H1 (cell line): Measurements from ENCODE around the gene CD226. TPM values are rescaled to one million over a fixed set of nuclear protein-coding genes. Genes with fewer than 3 reads are reported as not detected.

Experiments used
- CTCF ChIA-PET: fragments of 300-600 bp; sonication (Branson Sonifier 250); formaldehyde crosslinking; loops from one replicate; lab custom pipeline; 2021; ENCODE audit not compliant: partially characterized antibody; lab: Charles Lee
- POLR2A ChIA-PET: fragments of 300-600 bp; sonication (Branson Sonifier 250); formaldehyde crosslinking; loops from one replicate; lab custom pipeline; 2021; ENCODE audit warnings: inconsistent platforms; ENCODE audit not compliant: partially characterized antibody; lab: Charles Lee
- DNase-seq, 2 experiments: peaks; one replicate each; pipeline versions ENCODE4 v3.0.0 to v3.0.0-alpha.2; 2010 to 2022; ENCODE audit warnings: low spot score in 2 of 2, low read depth in 1 of 2, mixed read lengths in 1 of 2
- FAIRE-seq: peaks from 2 replicates; lab custom pipeline; 2011; peaks lifted over from hg19 to GRCh38; lab: Jason Lieb, UNC
- H2AFZ ChIP-seq: 2 replicates; pipeline ENCODE4 v1.8.1; 2012; ENCODE audit warnings: low read length, inconsistent platforms
- H2AK5ac ChIP-seq: 2 replicates; pipeline ENCODE4 v1.6.1; 2013; ENCODE audit warnings: low read depth, low read length
- H2BK120ac ChIP-seq: replicated peaks from 2 replicates; pipeline ENCODE3; 2013; ENCODE audit warnings: low read depth, low read length, inconsistent platforms
- H2BK12ac ChIP-seq: 2 replicates; pipeline ENCODE4 v1.6.1; 2013; ENCODE audit warnings: low read depth, low read length
- H2BK15ac ChIP-seq: 2 replicates; pipeline ENCODE4 v1.6.1; 2013; ENCODE audit warnings: low read length
- H2BK20ac ChIP-seq: 2 replicates; pipeline ENCODE4 v1.6.1; 2013; ENCODE audit warnings: low read length
- H2BK5ac ChIP-seq: 2 replicates; pipeline ENCODE4 v1.6.1; 2013; ENCODE audit warnings: low read depth, low read length
- H3K14ac ChIP-seq: 2 replicates; pipeline ENCODE4 v1.6.1; 2013; ENCODE audit warnings: inconsistent platforms; ENCODE audit not compliant: insufficient read length
- H3K18ac ChIP-seq: 2 replicates; pipeline ENCODE4 v1.6.1; 2013; ENCODE audit warnings: low read length; ENCODE audit errors: extremely low read depth
- H3K23ac ChIP-seq: 2 replicates; pipeline ENCODE4 v1.6.1; 2013; ENCODE audit warnings: inconsistent platforms; ENCODE audit not compliant: insufficient read length
- H3K23me2 ChIP-seq: 2 replicates; pipeline ENCODE4 v1.6.1; 2013; ENCODE audit warnings: low read depth, low read length
- H3K27ac ChIP-seq: 2 replicates; pipeline ENCODE4 v1.6.1; 2011; ENCODE audit warnings: low read depth, low read length, inconsistent platforms
- H3K27me3 ChIP-seq, 4 experiments: replicated peaks in 1 of 4; 1 replicate in 1 of 4; 2 replicates in 3 of 4; pipeline versions ENCODE4 v1.6.1 to v1.8.1; 2011 to 2013; ENCODE audit warnings: low read length in 3 of 4, mild to moderate bottlenecking in 3 of 4, inconsistent platforms in 2 of 4, mixed read lengths in 2 of 4, moderate library complexity in 1 of 4; ENCODE audit not compliant: control insufficient read depth in 3 of 4, insufficient read depth in 3 of 4; ENCODE audit errors: extremely low read depth in 1 of 4
- H3K36me3 ChIP-seq, 4 experiments: 2 replicates each; pipeline versions ENCODE4 v1.6.1 to v1.8.1; 2011 to 2013; ENCODE audit warnings: mild to moderate bottlenecking in 4 of 4, low read length in 3 of 4, moderate library complexity in 2 of 4, control low read depth in 1 of 4, inconsistent platforms in 1 of 4; ENCODE audit not compliant: insufficient read depth in 4 of 4, control insufficient read depth in 2 of 4
- H3K4ac ChIP-seq: replicated peaks from 2 replicates; pipeline ENCODE3; 2013; ENCODE audit warnings: low read length, low read depth, mixed read lengths, inconsistent platforms; ENCODE audit not compliant: insufficient read length
- H3K4me1 ChIP-seq, 4 experiments: replicated peaks in 1 of 4; 1 replicate in 1 of 4; 2 replicates in 3 of 4; pipeline versions ENCODE4 v1.6.1 to v1.8.1; 2011 to 2013; ENCODE audit warnings: low read length in 3 of 4, inconsistent platforms in 2 of 4, mixed read lengths in 1 of 4; ENCODE audit not compliant: insufficient read depth in 4 of 4, control insufficient read depth in 3 of 4
- H3K4me2 ChIP-seq, 2 experiments: 2 replicates each; pipeline versions ENCODE4 v1.6.1 to v1.8.1; 2011 to 2013; ENCODE audit warnings: low read depth in 2 of 2, low read length in 2 of 2, control low read depth in 1 of 2, inconsistent platforms in 1 of 2, mild to moderate bottlenecking in 1 of 2; ENCODE audit not compliant: insufficient read depth in 1 of 2
- H3K4me3 ChIP-seq, 4 experiments: fragments of 200-600, 300-600 bp in 1 of 4; sonication (generic), shearing (Covaris generic), sonication (Bioruptor Twin) in 1 of 4; 2 replicates each; pipeline versions ENCODE4 v1.5.1 to v1.8.1; 2011 to 2016; ENCODE audit warnings: low read length in 4 of 4, low read depth in 3 of 4, control low read depth in 2 of 4, inconsistent platforms in 2 of 4, mild to moderate bottlenecking in 2 of 4, mixed read lengths in 1 of 4, moderate library complexity in 1 of 4; ENCODE audit not compliant: insufficient read depth in 2 of 4; ENCODE audit errors: extremely low read depth in 1 of 4
- H3K56ac ChIP-seq: replicated peaks from 2 replicates; pipeline ENCODE3; 2013; ENCODE audit warnings: low read depth, mild to moderate bottlenecking, mixed read lengths, low read length, inconsistent platforms; ENCODE audit not compliant: insufficient read length
- H3K79me1 ChIP-seq: 2 replicates; pipeline ENCODE4 v1.6.1; 2013; ENCODE audit warnings: low read depth, low read length, control low read depth
- H3K79me2 ChIP-seq, 2 experiments: 2 replicates each; pipeline versions ENCODE4 v1.6.1 to v1.8.1; 2012 to 2013; ENCODE audit warnings: low read length in 2 of 2, mild to moderate bottlenecking in 2 of 2, inconsistent platforms in 1 of 2; ENCODE audit not compliant: insufficient read depth in 2 of 2, control insufficient read depth in 1 of 2
- H3K9ac ChIP-seq, 4 experiments: replicated peaks in 1 of 4; 1 replicate in 1 of 4; 2 replicates in 3 of 4; pipeline versions ENCODE4 v1.6.1 to v1.8.1; 2011 to 2013; ENCODE audit warnings: low read depth in 3 of 4, low read length in 3 of 4, control low read depth in 2 of 4, mild to moderate bottlenecking in 2 of 4, moderate library complexity in 2 of 4, inconsistent platforms in 1 of 4; ENCODE audit errors: extremely low read depth in 1 of 4
- H3K9me3 ChIP-seq, 2 experiments: 2 replicates each; pipeline versions ENCODE4 v1.6.1 to v1.8.1; 2012 to 2013; ENCODE audit warnings: mild to moderate bottlenecking in 2 of 2, moderate library complexity in 2 of 2, control low read depth in 1 of 2, inconsistent platforms in 1 of 2, low read depth in 1 of 2, low read length in 1 of 2, mixed read lengths in 1 of 2; ENCODE audit not compliant: insufficient read depth in 2 of 2
- H4K20me1 ChIP-seq, 2 experiments: replicated peaks in 1 of 2; 2 replicates each; pipeline versions ENCODE3 to v1.8.1; 2011 to 2013; ENCODE audit warnings: inconsistent platforms in 2 of 2, low read length in 2 of 2, mild to moderate bottlenecking in 1 of 2; ENCODE audit not compliant: insufficient read depth in 2 of 2, control insufficient read depth in 1 of 2
- H4K5ac ChIP-seq: 2 replicates; pipeline ENCODE4 v1.6.1; 2013; ENCODE audit warnings: low read length, low read depth, mixed read lengths, inconsistent platforms; ENCODE audit not compliant: insufficient read length
- H4K8ac ChIP-seq: 2 replicates; pipeline ENCODE4 v1.8.0; 2013; ENCODE audit warnings: mild to moderate bottlenecking, moderate library complexity, low read length, inconsistent platforms; ENCODE audit not compliant: insufficient read depth; ENCODE audit errors: extremely low read depth
- H4K91ac ChIP-seq: replicated peaks from 2 replicates; pipeline ENCODE3; 2013; ENCODE audit warnings: low read length, mixed read lengths, inconsistent platforms; ENCODE audit not compliant: insufficient read length
- BCL11A ChIP-seq, 2 experiments: IDR thresholded peaks; one replicate each; pipeline ENCODE4 v1.6.1; 2011; ENCODE audit warnings: low read depth in 2 of 2, low read length in 2 of 2, mild to moderate bottlenecking in 2 of 2
- CBX5 ChIP-seq: fragments of 300-800, 300-1000 bp; sonication (generic); IDR thresholded peaks from 2 replicates; pipeline ENCODE4 v1.7.1; 2016; ENCODE audit warnings: antibody characterized with exemption, low read length, low read depth
- PHF8 ChIP-seq: fragments of 200-600 bp; sonication (generic); conservative IDR thresholded peaks from 2 replicates; pipeline ENCODE4 v1.7.1; 2012; ENCODE audit warnings: low read depth, mild to moderate bottlenecking, inconsistent platforms, low read length, moderate library complexity
- WGBS, 2 experiments: shearing (Covaris generic) in 1 of 2; methylation state at CpG; one replicate each; pipeline versions ENCODE4 v1.1.6 to v1.1.7; 2013 to 2015; ENCODE audit warnings: low lambda C conversion rate in 2 of 2, mixed read lengths in 2 of 2, inconsistent platforms in 1 of 2, low coverage in 1 of 2, missing lambda C conversion rate in 1 of 2; ENCODE audit not compliant: insufficient replicate concordance in 2 of 2, insufficient coverage in 1 of 2, insufficient read length in 1 of 2; ENCODE audit errors: extremely low coverage in 1 of 2, missing lambda C conversion rate in 1 of 2; 5-methylcytosine and 5-hydroxymethylcytosine counted together
- polyA plus RNA-seq, 7 experiments: library from polyadenylated mRNA; depleted of rRNA in 3 of 7; stranded (reverse) in 5 of 7; unstranded in 2 of 7; fragments of >200 nt in 5 of 7; fragments of 200-250 nt in 2 of 7; gene quantifications; 1 replicate in 5 of 7; 2 replicates in 1 of 7; 4 replicates in 1 of 7; pipeline versions ENCODE4 v1.2.1 to v1.2.3, GENCODE V29; 2011 to 2013; ENCODE audit warnings: missing spikeins in 2 of 7, mixed read lengths in 2 of 7
- total RNA-seq: library from RNA; stranded (reverse); fragmentation: NEBNext Ultra II Directional; extraction: Animal tissue kit (Norgen Biotek cat#: 25700); gene quantifications from 2 replicates; pipeline ENCODE4 v1.2.1, GENCODE V29; 2021
- TF ChIP-seq, protein P1 (sequence below), 3 experiments: IDR thresholded peaks; 1 replicate in 2 of 3; 2 replicates in 1 of 3; pipeline versions ENCODE4 v1.5.1 to v1.6.1; 2011; ENCODE audit warnings: low read length in 3 of 3, mild to moderate bottlenecking in 3 of 3, inconsistent platforms in 2 of 3, low read depth in 1 of 3, moderate library complexity in 1 of 3; ENCODE audit not compliant: insufficient read depth in 1 of 3; ENCODE audit errors: control extremely low read depth in 1 of 3
- TF ChIP-seq, protein P2 (sequence below): IDR thresholded peaks from 2 replicates; pipeline ENCODE4 v1.6.1; 2011; ENCODE audit warnings: low read depth, mild to moderate bottlenecking, low read length; ENCODE audit not compliant: insufficient read depth

Gene CD226
- total and polyA plus RNA-seq, 2 of the 8 experiments (the other 6 are each of a cell fraction or from before 2014, with no cell fraction given): not detected

DNA sequence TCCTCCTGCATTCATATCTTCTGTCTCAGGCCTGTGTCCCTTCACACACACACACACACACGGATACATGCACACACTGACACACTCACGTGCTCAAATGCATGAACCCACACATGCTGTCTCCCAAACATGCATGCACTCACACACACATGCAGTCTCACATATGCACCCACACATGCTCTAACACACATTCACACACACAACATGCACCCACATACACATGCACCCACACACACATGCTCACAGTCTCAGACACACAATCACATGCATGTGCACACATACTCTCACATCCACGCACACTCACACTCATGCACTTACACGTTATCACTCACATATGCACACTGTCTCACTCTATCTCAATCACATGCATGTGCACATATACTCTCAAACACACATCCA lies 1.9 kb upstream of the CD226 start:
- Histone ChIP-seq H4K20me1 (peaks cover 0 to 5% of the 10 kb centered on the region in 2 experiments), H3K4me1 (peaks cover 0 to under 1% (median 0%) of the 10 kb centered on the region in 4 experiments; a peak in 1 of 7 replicates), H3K56ac (no peak overlapping the region), H3K9me3 (no peaks in the 10 kb centered on the region), H2BK12ac (peak overlapping the region; percentile 63; the same call in 1 of the 2 replicates), H4K91ac (no peak overlapping the region), H2AFZ (no peak overlapping the region), H3K4me3 (no peak overlapping the region), H2BK120ac (no peak overlapping the region), H2BK5ac (no peak overlapping the region), H3K9ac (no peak overlapping the region), H3K4me2 (no peak overlapping the region), H3K27me3 (no peaks in the 10 kb centered on the region), H2AK5ac (peak overlapping the region; percentile 68; the same call in 1 of the 2 replicates), H2BK20ac (peak overlapping the region; percentile 8; the same call in 1 of the 2 replicates), H3K79me2 (no peaks in the 10 kb centered on the region), H3K36me3 (no peaks in the 10 kb centered on the region; a peak in 1 of 8 replicates), H4K5ac (no peak overlapping the region), H4K8ac (no peak overlapping the region), H3K23ac (no peak overlapping the region), H3K14ac (no peak overlapping the region), H3K23me2 (peaks cover 6% of the 10 kb centered on the region; the same call in 1 of the 2 replicates), H3K79me1 (no peaks in the 10 kb centered on the region), H2BK15ac (no peak overlapping the region), H3K4ac (peak overlapping the region; percentile 81), H3K27ac (no peak overlapping the region)
- FAIRE-seq (no peak), DNase-seq (no peak)
- POLR2A ChIA-PET: no interaction called here
- CTCF ChIA-PET: no interaction called here
- 92% methylated on average over 4 of the region's 4 CpGs; no CpG with 5 or more reads in 1 of the 2 experiments for WGBS, 2 experiments
- no peak for TF ChIP-seq PHF8
- TF ChIP-seq CBX5: no peak
- no peak for TF ChIP-seq BCL11A (IDR thresholded peaks at IDR 0.05; ENCODE audit: low read depth in 2 of 2, low read length in 2 of 2)
- TF ChIP-seq, protein P1, sequence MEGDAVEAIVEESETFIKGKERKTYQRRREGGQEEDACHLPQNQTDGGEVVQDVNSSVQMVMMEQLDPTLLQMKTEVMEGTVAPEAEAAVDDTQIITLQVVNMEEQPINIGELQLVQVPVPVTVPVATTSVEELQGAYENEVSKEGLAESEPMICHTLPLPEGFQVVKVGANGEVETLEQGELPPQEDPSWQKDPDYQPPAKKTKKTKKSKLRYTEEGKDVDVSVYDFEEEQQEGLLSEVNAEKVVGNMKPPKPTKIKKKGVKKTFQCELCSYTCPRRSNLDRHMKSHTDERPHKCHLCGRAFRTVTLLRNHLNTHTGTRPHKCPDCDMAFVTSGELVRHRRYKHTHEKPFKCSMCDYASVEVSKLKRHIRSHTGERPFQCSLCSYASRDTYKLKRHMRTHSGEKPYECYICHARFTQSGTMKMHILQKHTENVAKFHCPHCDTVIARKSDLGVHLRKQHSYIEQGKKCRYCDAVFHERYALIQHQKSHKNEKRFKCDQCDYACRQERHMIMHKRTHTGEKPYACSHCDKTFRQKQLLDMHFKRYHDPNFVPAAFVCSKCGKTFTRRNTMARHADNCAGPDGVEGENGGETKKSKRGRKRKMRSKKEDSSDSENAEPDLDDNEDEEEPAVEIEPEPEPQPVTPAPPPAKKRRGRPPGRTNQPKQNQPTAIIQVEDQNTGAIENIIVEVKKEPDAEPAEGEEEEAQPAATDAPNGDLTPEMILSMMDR (IDR thresholded peaks at IDR 0.05; ENCODE audit: control extremely low read depth in 1 of 3, insufficient read depth in 1 of 3, low read depth in 1 of 3, low read length in 3 of 3): no peak
- TF ChIP-seq, protein P2, sequence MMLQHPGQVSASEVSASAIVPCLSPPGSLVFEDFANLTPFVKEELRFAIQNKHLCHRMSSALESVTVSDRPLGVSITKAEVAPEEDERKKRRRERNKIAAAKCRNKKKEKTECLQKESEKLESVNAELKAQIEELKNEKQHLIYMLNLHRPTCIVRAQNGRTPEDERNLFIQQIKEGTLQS: no peak
- TF ChIP-seq, all 59 proteins: peak for 0
- no peak overlapping the region for H3K18ac ChIP-seq
